Measurements from ENCODE around the gene GLRA3. TPM values are rescaled to one million over a fixed set of nuclear protein-coding genes. Genes with fewer than 3 reads are reported as not detected.

GLRA3 gene
- polyA plus RNA-seq, 1 donor from 2014 or later: 0.76 TPM

DNA sequence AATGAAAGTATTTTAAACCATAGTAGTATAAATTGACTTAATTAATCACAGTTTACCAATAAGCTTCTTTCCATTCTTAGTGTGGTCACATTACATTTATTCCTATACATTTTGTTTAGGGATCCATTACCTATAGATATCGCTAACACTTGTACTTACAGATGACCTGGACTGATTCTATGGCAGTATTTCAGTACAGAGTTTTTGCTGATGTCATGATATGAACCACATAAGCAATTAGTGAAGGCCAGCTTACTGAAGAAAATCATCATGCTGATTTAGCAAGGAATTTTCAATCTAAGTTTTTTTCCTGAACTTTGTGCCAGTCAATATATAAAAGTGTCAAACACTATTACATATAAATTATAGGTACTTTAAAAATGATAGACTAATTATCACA lies 193.3 kb downstream of the GLRA3 start:
- H3K27ac ChIP-seq (ENCODE audit: low read length): no peak overlapping the region
- no peaks in the 10 kb centered on the region for H3K9me3 ChIP-seq (ENCODE audit: low read length)
- H2AFZ ChIP-seq (ENCODE audit: low read depth, low read length): no peak overlapping the region
- H3K27me3 ChIP-seq (ENCODE audit: insufficient read depth, low read depth, low read length): no peaks in the 10 kb centered on the region
- no peaks in the 10 kb centered on the region for H3K9me2 ChIP-seq (ENCODE audit: insufficient read depth, low read length)
- H3F3A ChIP-seq (ENCODE audit: insufficient read depth, low read length, poor library complexity, severe bottlenecking): no peaks in the 10 kb centered on the region
- H3K36me3 ChIP-seq (ENCODE audit: insufficient read depth, low read length): no peaks in the 10 kb centered on the region
- no peaks in the 10 kb centered on the region for H4K20me1 ChIP-seq (ENCODE audit: insufficient read depth)
- no peak overlapping the region for H3K4me2 ChIP-seq (ENCODE audit: low read length)
- no peak overlapping the region for H3K4me3 ChIP-seq (ENCODE audit: low read length)
- H3K9ac ChIP-seq (ENCODE audit: low read length): no peak overlapping the region
- no peaks in the 10 kb centered on the region for H3K79me2 ChIP-seq (replicated peaks; ENCODE audit: insufficient read depth, low read length)
- TF ChIP-seq REST (IDR thresholded peaks at IDR 0.05; ENCODE audit: borderline replicate concordance): no peak
- no peak for TF ChIP-seq SMC3 (conservative IDR thresholded peaks at IDR 0.05; ENCODE audit: poor library complexity)
- no peak for TF ChIP-seq POLR2AphosphoS5 (IDR thresholded peaks at IDR 0.05)
- no peak for TF ChIP-seq EP300 (conservative IDR thresholded peaks at IDR 0.05; ENCODE audit: poor library complexity, severe bottlenecking)
- TF ChIP-seq TAF1 (IDR thresholded peaks at IDR 0.05; ENCODE audit: low read depth): no peak
- no peak for TF ChIP-seq MXI1 (conservative IDR thresholded peaks at IDR 0.05; ENCODE audit: poor library complexity, severe bottlenecking)
- TF ChIP-seq, protein P1, sequence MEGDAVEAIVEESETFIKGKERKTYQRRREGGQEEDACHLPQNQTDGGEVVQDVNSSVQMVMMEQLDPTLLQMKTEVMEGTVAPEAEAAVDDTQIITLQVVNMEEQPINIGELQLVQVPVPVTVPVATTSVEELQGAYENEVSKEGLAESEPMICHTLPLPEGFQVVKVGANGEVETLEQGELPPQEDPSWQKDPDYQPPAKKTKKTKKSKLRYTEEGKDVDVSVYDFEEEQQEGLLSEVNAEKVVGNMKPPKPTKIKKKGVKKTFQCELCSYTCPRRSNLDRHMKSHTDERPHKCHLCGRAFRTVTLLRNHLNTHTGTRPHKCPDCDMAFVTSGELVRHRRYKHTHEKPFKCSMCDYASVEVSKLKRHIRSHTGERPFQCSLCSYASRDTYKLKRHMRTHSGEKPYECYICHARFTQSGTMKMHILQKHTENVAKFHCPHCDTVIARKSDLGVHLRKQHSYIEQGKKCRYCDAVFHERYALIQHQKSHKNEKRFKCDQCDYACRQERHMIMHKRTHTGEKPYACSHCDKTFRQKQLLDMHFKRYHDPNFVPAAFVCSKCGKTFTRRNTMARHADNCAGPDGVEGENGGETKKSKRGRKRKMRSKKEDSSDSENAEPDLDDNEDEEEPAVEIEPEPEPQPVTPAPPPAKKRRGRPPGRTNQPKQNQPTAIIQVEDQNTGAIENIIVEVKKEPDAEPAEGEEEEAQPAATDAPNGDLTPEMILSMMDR (IDR thresholded peaks at IDR 0.05; ENCODE audit: poor library complexity, severe bottlenecking): no peak
- no peak for TF ChIP-seq RAD21 (conservative IDR thresholded peaks at IDR 0.05)
- no peak for TF ChIP-seq EZH2 (IDR thresholded peaks at IDR 0.05; ENCODE audit: borderline replicate concordance, insufficient read depth, low read length, poor library complexity, severe bottlenecking)

DNA sequence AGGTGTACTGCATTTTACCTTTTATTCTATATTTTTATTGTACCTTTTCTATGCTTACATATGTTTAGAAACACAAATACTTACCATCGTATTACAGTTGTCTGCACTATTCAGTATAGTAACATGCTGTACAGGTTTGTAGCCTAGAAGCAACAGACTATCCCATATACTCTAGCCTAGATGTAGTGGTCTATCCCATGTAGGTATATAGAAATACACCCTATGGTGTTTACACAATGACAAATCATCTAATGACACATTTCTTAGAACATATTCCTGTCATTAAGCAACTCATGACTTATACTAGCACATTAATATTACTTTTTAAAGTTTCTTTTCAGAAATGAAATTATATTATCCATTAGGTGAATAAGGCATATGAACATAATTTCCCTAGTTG lies 195.6 kb downstream of the GLRA3 start:
- Histone ChIP-seq H3K9me3 (ENCODE audit: low read length) (no peaks in the 10 kb centered on the region), H3F3A (ENCODE audit: insufficient read depth, low read length, poor library complexity, severe bottlenecking) (no peaks in the 10 kb centered on the region), H2AFZ (ENCODE audit: low read depth, low read length) (no peak overlapping the region), H4K20me1 (ENCODE audit: insufficient read depth) (no peaks in the 10 kb centered on the region), H3K4me2 (ENCODE audit: low read length) (no peak overlapping the region), H3K36me3 (ENCODE audit: insufficient read depth, low read length) (no peaks in the 10 kb centered on the region), H3K27ac (ENCODE audit: low read length) (no peak overlapping the region), H3K9me2 (ENCODE audit: insufficient read depth, low read length) (no peaks in the 10 kb centered on the region), H3K27me3 (ENCODE audit: insufficient read depth, low read depth, low read length) (no peaks in the 10 kb centered on the region), H3K79me2 (replicated peaks; ENCODE audit: insufficient read depth, low read length) (no peaks in the 10 kb centered on the region), H3K9ac (ENCODE audit: low read length) (no peak overlapping the region), H3K4me3 (ENCODE audit: low read length) (no peak overlapping the region)
- no peak for TF ChIP-seq MXI1 (conservative IDR thresholded peaks at IDR 0.05; ENCODE audit: poor library complexity, severe bottlenecking)
- no peak for TF ChIP-seq REST (IDR thresholded peaks at IDR 0.05; ENCODE audit: borderline replicate concordance)
- no peak for TF ChIP-seq RAD21 (conservative IDR thresholded peaks at IDR 0.05)
- TF ChIP-seq TAF1 (IDR thresholded peaks at IDR 0.05; ENCODE audit: low read depth): no peak
